GM18520 (cell line): ENCODE data around the gene KLHL22.
"Not testable (repeated sequence)": the region's sequence is repeated elsewhere in the genome, so short reads cannot be mapped to it uniquely, and the experiment has no call there.

ENCODE experiments used
- ATAC-seq: cut with Tn5 transposase; IDR thresholded peaks from one replicate; pipeline ENCODE4 v1.9.1; 2021; ENCODE audit not compliant: unreplicated experiment

KLHL22 gene

GRCh38 chr22:20524004-20524481, 28.4 kb upstream of the KLHL22 start:
- no peak for ATAC-seq

GRCh38 chr22:20523086-20523983, 27.7 kb upstream of the KLHL22 start:
- no peak for ATAC-seq

- ATAC-seq, result no peak
These were observed 26.8 kb upstream of the KLHL22 start for GRCh38 chr22:20522134-20523004.

GRCh38 chr22:20520093-20520511, 24.5 kb upstream of the KLHL22 start:
- ATAC-seq, result no peak

GRCh38 chr22:20519558-20519957, 24.0 kb upstream of the KLHL22 start:
- ATAC-seq, result no peak

- ATAC-seq, result no peak
These were observed 22.4 kb upstream of the KLHL22 start for GRCh38 chr22:20517841-20518592.

- no peak for ATAC-seq
These were observed 21.8 kb upstream of the KLHL22 start for GRCh38 chr22:20517422-20517821.

- ATAC-seq, result no peak
These were observed 20.8 kb upstream of the KLHL22 start for GRCh38 chr22:20516399-20516798.

- ATAC-seq, result no peak
These were observed 19.2 kb upstream of the KLHL22 start for GRCh38 chr22:20514658-20515406.

GRCh38 chr22:20511578-20512229, 16.1 kb upstream of the KLHL22 start:
- ATAC-seq, result no peak

GRCh38 chr22:20510811-20511577, 15.4 kb upstream of the KLHL22 start:
- ATAC-seq, result no peak

- ATAC-seq, result no peak
These were observed 13.9 kb upstream of the KLHL22 start for GRCh38 chr22:20509344-20510047.

GRCh38 chr22:20508815-20509271, 13.2 kb upstream of the KLHL22 start:
- ATAC-seq, result no peak

- not testable (repeated sequence) for ATAC-seq
These were observed 12.6 kb upstream of the KLHL22 start for GRCh38 chr22:20508067-20508755.

- ATAC-seq, result peak; percentile 66
These were observed 11.9 kb upstream of the KLHL22 start, which contains the start of gene MED15 for GRCh38 chr22:20507253-20508066. MED15 (plus strand) TSS chr22:20507610; CDS start chr22:20507679, 69 bp downstream.

- no peak for ATAC-seq
These were observed 11.1 kb upstream of the KLHL22 start for GRCh38 chr22:20506543-20507252.
